Ectodermal cell (in vitro differentiated cells): ENCODE results near the gene ZNF229. TPM values are rescaled to one million over a fixed set of nuclear protein-coding genes. Genes with fewer than 3 reads are reported as not detected.
A peak's percentile ranks its signal among the peaks of the same experiment; 100 is the strongest.
"Not testable (repeated sequence)": the region's sequence is repeated elsewhere in the genome, so short reads cannot be mapped to it uniquely, and the experiment has no call there.

Experiments
- H3K27ac ChIP-seq: 2 replicates; pipeline ENCODE4 v1.7.0; 2013; ENCODE audit warnings: mild to moderate bottlenecking, low read depth, low read length; ENCODE audit not compliant: insufficient read depth, poor library complexity, severe bottlenecking
- H3K27me3 ChIP-seq: 2 replicates; pipeline ENCODE4 v1.7.0; 2013; ENCODE audit warnings: mild to moderate bottlenecking, low read length; ENCODE audit not compliant: insufficient read depth, control insufficient read depth, poor library complexity, severe bottlenecking
- H3K36me3 ChIP-seq: one replicate; pipeline ENCODE4 v1.7.0; 2013; ENCODE audit warnings: low read length; ENCODE audit not compliant: control insufficient read depth, insufficient read depth
- H3K4me1 ChIP-seq: one replicate; pipeline ENCODE4 v1.7.0; 2013; ENCODE audit warnings: low read length; ENCODE audit not compliant: control insufficient read depth, insufficient read depth
- H3K4me3 ChIP-seq: 2 replicates; pipeline ENCODE4 v1.7.0; 2013; ENCODE audit warnings: low read depth, low read length, control low read depth; ENCODE audit not compliant: insufficient read depth
- H3K9me3 ChIP-seq: 2 replicates; pipeline ENCODE4 v1.7.0; 2013; ENCODE audit warnings: mild to moderate bottlenecking, low read length, moderate library complexity; ENCODE audit not compliant: control insufficient read depth
- WGBS, 2 experiments: methylation state at CpG; one replicate each; pipeline ENCODE4 v1.1.7; 2013; ENCODE audit warnings: missing lambda C conversion rate in 2 of 2; 5-methylcytosine and 5-hydroxymethylcytosine counted together
- polyA plus RNA-seq, 4 experiments: library from polyadenylated mRNA; stranded (reverse); fragments of 50-300 nt; gene quantifications; one replicate each; pipeline ENCODE4 v1.2.3, GENCODE V29; 2013

The ZNF229 gene
- 6.9 TPM for polyA plus RNA-seq (2013, experiment 1 of 4)
- polyA plus RNA-seq (2013, experiment 2 of 4) = 8.0 TPM
- 5.1 TPM for polyA plus RNA-seq (2013, experiment 3 of 4)
- polyA plus RNA-seq (2013, experiment 4 of 4) = 4.4 TPM

DNA sequence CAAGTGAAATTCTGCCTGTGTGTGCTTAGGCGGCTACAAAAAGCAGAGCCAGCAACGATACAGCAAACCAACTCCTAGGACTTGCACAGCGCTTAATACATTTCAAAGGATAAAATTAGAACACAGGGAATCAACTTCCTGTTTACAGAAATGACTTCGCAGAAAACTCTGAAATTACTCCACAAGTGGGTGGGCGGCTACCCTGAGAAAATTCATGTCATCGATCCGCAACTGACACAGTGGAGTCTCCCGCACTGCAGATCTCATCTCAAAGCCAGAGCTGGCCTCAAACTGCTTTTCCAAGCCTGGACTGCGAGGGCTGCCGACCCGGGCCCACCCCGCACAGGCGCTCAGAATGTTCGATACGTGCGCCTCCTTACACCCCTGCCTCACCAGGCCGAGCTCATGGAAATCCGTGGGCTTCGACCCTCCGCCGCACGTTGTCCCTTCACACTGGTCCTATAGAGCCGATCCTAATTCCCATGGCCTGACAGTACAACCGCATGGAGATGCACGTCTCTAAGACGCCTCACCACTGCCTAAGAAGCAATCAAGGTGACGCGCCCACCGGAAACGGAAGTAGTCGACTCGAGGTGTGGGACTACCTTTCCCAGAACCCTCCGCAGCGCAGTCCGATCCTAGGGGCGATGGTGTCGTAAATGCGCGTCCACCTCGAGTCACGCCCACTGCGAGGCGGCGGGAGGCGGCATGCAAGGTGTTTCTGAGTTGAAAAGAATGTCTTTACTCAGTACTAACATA is at the start of gene ZNF229:
ZNF229 (minus strand) TSS at position 557 of the 759 bp plus-strand sequence. CDS start 5,625 bp downstream, outside the sequence.
- 21 to 25% methylated on average over 45 of the region's 45 CpGs for WGBS, 2 experiments
- H3K36me3 ChIP-seq = no peaks in the 10 kb centered on the region
- H3K4me3 ChIP-seq = peak within 1 kb of the TSS; percentile 59
- no peaks in the 10 kb centered on the region for H3K4me1 ChIP-seq
- peaks cover 6% of the 10 kb centered on the region for H3K9me3 ChIP-seq
- H3K27ac ChIP-seq = no peak within 1 kb of the TSS
- no peaks in the 10 kb centered on the region for H3K27me3 ChIP-seq

DNA sequence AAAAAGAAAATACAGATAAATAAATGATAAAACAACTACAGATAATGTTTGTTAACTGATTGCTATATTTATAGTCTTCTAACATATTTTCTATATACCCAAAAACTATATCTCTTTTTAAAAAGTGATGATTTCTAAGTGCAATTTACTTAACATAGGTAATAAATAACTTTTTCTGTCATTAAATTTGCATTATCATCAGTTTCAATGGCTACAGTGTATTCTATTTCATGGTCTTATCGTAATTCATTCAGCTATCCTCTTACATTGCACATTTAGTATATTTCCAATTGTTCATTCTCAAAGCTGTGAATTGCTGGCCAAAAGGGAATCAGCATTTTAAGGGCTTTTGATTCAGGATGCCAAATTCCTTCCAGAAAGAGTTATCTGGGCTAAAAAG is 48.4 kb upstream of the ZNF229 start:
- Histone ChIP-seq H3K27me3 (no peaks in the 10 kb centered on the region), H3K4me1 (no peaks in the 10 kb centered on the region), H3K27ac (no peak overlapping the region), H3K36me3 (peaks cover 74% of the 10 kb centered on the region), H3K4me3 (no peak overlapping the region), H3K9me3 (peaks cover 14% of the 10 kb centered on the region)
- WGBS, 2 experiments = 80 to 100% methylated on average over 1 of the region's 1 CpG

DNA sequence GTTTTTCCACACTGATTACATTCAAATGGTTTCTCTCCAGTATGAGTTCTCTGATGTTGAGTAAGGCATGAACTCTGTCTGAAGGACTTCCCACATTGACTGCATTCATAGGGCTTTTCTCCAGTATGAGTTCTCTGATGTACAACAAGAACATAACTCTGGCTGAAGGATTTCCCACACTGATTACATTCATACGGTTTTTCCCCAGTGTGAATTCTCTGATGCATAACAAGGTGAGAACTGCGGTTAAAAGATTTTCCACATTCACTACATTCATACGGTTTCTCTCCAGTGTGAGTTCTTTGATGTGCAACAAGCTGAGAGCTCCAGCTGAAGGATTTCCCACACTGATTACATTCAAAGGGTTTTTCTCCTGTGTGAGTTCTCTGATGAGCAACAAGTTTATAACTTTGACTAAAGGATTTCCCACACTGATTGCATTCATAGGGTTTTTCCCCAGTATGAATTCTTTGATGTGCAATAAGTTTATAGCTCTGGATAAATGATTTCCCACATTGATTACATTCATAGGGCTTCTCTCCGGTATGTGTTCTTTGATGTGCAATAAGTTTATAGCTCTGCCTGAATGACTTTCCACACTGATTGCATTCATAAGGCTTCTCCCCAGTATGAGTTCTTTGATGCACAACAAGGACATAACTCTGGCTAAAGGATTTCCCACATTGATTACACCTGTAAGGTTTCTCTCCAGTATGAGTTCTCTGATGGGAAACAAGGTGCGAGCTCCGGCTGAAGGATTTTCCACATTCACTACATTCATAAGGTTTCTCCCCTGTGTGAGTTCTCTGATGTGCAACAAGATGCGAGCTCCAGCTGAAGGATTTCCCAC is 28.5 kb upstream of the ZNF229 start:
- Histone ChIP-seq H3K4me3 (no peak overlapping the region), H3K27me3 (no peaks in the 10 kb centered on the region), H3K4me1 (no peaks in the 10 kb centered on the region), H3K36me3 (peaks cover 58% of the 10 kb centered on the region), H3K27ac (no peak overlapping the region), H3K9me3 (peaks cover 39% of the 10 kb centered on the region)
- WGBS, 2 experiments = 93 to 95% methylated on average over 7 of the region's 7 CpGs

DNA sequence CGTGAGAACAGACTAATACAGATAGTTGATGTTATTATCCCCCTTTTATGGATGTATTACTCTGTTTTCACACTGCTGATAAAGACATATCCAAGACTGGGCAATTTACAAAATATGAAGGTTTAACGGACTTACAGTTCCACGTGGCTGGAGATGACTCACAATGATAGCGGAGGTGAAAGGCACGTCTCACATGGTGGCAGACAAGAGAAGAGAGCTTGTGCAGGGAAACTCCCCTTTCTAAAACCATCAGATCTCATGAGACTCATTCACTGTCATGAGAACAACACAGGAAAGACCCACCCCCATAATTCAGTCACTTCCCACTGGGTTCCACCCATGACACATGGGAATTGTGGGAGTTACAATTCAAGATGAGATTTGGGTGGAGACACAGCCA is 20.5 kb upstream of the ZNF229 start:
- H3K9me3 ChIP-seq = not testable (repeated sequence)

DNA sequence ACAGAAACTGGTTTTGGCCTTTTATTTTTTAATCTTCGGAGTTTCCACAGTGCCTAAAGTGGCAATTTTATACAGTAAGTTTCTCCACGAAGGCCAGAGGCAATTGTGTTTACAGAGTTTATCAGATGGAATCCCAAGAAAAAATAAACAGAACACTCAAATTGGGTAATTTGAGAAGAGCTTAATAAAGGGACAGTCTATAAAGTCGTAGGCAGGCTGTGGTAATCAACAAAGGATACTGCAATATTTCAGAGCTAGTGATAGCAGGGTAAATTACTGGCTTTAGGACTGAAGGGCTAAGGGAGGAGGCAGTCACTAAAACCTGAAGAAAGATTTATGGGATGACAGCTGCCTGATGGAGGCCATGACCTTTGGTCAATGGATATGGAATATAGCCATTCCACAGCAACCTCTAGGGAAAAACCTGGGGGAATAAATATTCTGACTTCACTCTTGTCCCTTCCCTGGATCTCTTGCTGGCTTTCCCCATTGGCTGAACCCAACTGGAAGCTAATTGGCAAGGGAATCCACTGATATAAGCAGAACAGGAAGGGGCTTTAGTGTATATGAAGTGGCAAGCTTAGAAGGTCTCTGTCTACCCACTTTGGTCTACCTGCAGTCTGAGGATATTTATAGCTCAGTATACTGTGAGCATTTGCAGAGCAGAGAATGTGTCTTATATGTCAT is 14.5 kb upstream of the ZNF229 start:
- H3K4me1 ChIP-seq, H3K9me3 ChIP-seq, H3K27me3 ChIP-seq, H3K36me3 ChIP-seq, H3K27ac ChIP-seq, H3K4me3 ChIP-seq: not testable (repeated sequence)
- WGBS, 2 experiments = 56 to 60% methylated on average over 3 of the region's 3 CpGs

More for the DNA sequence above, 20.5 kb upstream of the ZNF229 start:
- H3K27ac ChIP-seq, H3K4me3 ChIP-seq, H3K27me3 ChIP-seq, H3K36me3 ChIP-seq, H3K4me1 ChIP-seq: not testable (repeated sequence)
- WGBS, 2 experiments = 61 to 68% methylated on average over 4 to 5 of the region's 5 CpGs

DNA sequence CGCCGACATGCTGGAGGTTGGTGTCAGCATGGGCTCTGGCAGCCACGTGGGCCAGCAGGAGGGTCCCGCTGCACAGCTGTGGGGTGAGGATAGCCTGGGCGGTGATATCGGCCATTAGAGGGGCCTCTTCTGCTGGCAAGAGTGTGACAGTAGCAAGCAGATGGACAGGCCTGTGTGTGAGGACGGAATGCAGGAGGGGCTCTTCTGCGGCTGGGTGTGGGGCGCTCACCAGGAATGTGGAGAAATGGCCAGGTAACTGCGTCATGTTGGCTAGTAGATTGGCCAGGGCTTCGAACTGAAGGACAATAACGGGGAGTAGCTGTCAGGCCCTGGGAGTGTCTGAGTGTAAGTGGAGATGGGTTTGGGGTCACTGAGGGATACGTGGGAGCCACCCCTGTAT is 7.7 kb upstream of the ZNF229 start:
- not testable (repeated sequence) for H3K36me3 ChIP-seq, H3K27me3 ChIP-seq, H3K4me3 ChIP-seq, H3K9me3 ChIP-seq, H3K27ac ChIP-seq, H3K4me1 ChIP-seq
- WGBS, 2 experiments = no CpG with 5 or more reads among the region's 13 CpGs

DNA sequence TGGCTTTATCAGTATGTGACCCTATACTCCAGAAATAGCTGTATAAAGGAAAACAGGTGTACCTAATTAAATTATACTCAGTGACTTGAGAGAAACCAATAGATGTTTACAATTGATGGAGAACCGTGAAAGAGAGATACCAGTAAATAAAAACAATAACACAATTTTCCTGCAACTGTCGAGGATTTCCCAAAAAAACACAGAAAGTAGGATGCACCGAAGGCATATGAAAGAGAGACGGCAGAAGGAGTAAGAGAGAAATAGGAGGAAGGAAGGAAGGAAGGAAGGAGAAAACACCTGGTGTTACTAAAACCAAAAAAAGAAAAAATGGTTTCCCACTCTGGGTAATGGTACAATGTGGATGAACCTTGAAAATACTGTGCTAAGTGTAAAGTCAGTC is 6.8 kb upstream of the ZNF229 start:
- H3K9me3 ChIP-seq = peaks cover 9% of the 10 kb centered on the region
- 84 to 96% methylated on average over 3 to 4 of the region's 4 CpGs for WGBS, 2 experiments
- no peaks in the 10 kb centered on the region for H3K27me3 ChIP-seq
- H3K36me3 ChIP-seq = no peaks in the 10 kb centered on the region
- no peaks in the 10 kb centered on the region for H3K4me1 ChIP-seq
- no peak overlapping the region for H3K4me3 ChIP-seq
- no peak overlapping the region for H3K27ac ChIP-seq

DNA sequence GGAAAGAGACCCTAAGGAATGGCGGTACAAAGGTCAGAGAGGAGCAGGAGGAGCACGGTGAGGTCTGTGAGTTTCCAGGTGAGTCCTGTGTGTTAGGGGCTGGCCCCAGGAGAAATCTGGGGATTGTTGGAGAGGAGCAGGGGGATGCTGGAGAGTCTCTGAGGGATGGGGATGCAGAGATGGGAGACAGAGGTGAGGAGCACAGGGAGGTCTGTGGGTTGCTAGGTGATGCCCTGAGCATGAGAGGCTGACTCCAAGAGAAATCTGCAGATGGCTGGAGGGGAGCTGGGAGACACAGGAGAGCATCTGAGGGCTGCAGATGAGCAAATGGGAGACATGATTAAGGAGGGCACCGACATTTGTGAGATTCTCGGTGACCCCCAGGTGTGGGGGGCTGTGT is 4.1 kb upstream of the ZNF229 start:
- no peak overlapping the region for H3K27ac ChIP-seq
- H3K4me1 ChIP-seq = no peaks in the 10 kb centered on the region
- no peak overlapping the region for H3K4me3 ChIP-seq
- H3K36me3 ChIP-seq = no peaks in the 10 kb centered on the region
- 89 to 90% methylated on average over 4 of the region's 4 CpGs for WGBS, 2 experiments
- H3K27me3 ChIP-seq = no peaks in the 10 kb centered on the region
- peaks cover 13% of the 10 kb centered on the region for H3K9me3 ChIP-seq

DNA sequence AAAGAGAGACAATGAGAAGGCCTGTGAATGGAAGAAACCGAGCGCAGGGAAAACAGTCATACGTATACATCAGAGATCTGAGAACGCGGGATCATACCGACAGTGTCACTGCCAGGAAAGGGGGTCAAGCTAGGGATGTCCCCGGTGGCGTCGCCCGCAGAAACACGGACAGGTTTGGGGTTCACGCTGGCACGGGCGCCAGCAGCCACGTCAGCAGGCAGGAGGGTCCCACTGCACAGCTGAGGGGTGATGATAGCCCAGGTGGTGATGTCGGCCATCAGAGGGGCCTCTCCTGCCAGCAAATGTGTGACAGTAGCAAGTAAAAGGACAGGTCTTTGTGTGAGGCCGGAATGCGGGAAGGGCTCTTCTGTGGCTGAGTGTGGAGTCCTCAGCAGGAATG is 3.4 kb upstream of the ZNF229 start:
- WGBS, 2 experiments = 91 to 94% methylated on average over 18 of the region's 18 CpGs
- Histone ChIP-seq H3K9me3 (peaks cover 13% of the 10 kb centered on the region), H3K4me3 (no peak overlapping the region), H3K27me3 (no peaks in the 10 kb centered on the region), H3K4me1 (no peaks in the 10 kb centered on the region), H3K36me3 (no peaks in the 10 kb centered on the region), H3K27ac (no peak overlapping the region)

DNA sequence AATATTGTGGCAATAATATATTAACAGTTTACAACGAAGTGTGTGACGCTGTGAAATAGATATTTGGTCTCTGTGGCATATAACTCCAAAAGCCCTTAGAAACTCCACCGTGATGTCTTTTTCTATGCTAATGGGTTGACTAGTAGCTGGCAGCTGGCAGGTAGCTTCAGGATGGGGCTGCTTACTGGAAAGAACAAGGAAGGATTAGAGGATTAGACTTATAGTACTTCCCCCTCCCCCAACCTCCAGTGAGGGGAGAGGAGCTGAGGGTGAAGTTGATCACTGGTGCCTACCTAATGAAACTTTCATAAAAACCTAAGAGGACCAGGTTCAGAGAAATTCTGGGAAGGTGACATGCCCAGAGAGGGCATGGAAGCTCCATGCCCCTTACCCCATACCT is 9.8 kb downstream of the ZNF229 start:
- WGBS, 2 experiments = 96 to 98% methylated on average over 3 of the region's 3 CpGs
- Histone ChIP-seq H3K4me3 (no peak overlapping the region), H3K4me1 (no peaks in the 10 kb centered on the region), H3K36me3 (no peaks in the 10 kb centered on the region), H3K27me3 (no peaks in the 10 kb centered on the region), H3K9me3 (no peaks in the 10 kb centered on the region), H3K27ac (no peak overlapping the region)
